NCI-H2171 (cell line): Measurements from ENCODE around the gene FMO4.
"Not testable (repeated sequence)": the region's sequence is repeated elsewhere in the genome, so short reads cannot be mapped to it uniquely, and the experiment has no call there.

Experiments
- DNase-seq: peaks from one replicate; lab custom pipeline; 2025; lab: John Stamatoyannopoulos, UW

Gene FMO4

DNA sequence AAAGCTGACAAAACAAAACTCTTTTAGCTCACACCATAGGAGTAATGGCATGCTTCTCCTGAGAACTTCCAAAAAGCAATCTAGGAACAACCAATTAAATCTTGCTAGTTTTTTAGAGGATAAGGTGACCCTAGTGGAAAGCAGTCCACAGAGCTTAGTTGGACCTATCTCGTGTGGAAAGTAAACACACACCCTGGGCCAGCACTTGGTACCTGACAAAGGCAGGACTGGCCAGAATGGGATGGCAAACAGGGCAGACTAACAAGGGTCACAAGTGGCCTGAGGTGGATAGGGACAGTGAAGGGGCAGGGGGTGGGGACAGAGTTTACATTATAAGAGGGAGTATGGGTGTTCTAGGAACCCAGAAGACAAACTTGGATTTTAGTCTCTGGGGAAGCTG lies 22.0 kb downstream of the FMO4 start:
- DNase-seq = no peak

DNA sequence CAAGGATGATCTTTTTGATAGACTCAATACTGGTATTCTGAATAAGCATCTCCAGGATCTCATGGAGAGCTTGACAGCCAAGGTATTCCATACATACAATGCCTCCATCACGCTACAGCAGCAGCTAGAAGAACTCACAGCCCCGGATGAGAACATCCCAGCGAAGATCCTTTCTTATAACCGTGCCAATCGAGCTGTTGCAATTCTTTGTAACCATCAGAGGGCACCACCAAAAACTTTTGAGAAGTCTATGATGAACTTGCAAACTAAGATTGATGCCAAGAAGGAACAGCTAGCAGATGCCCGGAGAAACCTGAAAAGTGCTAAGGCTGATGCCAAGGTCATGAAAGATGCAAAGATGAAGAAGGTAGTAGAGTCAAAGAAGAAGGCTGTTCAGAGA lies 25.4 kb downstream of the FMO4 start:
- DNase-seq = not testable (repeated sequence)

DNA sequence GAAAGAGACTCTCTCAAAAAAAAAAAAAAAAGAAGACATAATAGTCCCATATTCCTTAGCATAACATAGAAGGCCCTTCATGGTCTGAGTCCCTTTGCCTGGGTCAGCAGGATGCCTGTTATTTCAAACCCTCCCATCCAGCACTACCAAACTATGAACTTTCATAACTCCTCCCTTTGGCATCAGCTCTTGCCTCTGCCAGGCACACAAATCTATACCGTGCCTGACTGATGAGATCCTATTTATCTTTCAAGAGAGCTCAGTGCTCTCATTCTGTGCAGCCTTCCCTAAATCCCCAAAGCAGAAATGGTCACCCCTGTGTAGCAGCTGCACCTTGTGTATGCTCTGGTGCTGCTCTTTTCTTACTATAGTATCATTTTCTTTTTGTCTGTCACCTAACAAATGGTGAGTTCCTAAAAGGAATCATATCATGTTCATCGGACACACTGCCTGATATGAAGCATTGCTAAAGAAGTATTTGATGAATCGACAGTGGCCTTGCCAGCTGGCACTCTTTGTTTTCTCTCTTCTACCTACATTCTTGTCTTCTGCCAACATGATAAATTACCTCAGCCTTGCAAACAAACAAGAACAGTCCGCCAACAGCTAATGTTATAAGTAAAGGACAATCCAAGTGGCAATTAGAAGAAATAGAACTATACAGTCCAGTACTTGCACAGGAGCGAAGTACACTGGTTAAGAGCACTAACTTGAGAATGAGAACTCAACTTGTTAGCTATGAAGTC lies 29.9 kb downstream of the FMO4 start:
- DNase-seq = no peak

DNA sequence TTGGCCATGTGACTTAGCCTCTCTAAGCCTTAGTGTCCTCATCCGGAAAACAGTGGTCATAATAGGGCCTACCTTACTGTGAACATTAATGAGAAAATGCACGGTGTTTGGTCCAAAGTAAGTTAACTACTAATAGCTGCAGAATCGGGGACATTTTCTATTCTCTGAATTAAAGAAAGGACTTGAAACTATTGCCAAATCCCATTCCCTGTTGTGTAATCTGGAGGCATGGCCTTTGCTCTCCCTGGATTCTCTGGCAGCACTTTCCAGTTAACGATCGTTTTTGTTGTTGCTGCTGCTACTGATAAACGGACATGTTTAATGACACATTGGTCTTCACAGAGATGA lies 30.5 kb downstream of the FMO4 start:
- no peak for DNase-seq

- DNase-seq = no peak
Observed at GRCh38 chr1:171345536-171345935, 31.6 kb downstream of the FMO4 start.

- no peak for DNase-seq
Observed at GRCh38 chr1:171346881-171347280, 32.9 kb downstream of the FMO4 start.

DNA sequence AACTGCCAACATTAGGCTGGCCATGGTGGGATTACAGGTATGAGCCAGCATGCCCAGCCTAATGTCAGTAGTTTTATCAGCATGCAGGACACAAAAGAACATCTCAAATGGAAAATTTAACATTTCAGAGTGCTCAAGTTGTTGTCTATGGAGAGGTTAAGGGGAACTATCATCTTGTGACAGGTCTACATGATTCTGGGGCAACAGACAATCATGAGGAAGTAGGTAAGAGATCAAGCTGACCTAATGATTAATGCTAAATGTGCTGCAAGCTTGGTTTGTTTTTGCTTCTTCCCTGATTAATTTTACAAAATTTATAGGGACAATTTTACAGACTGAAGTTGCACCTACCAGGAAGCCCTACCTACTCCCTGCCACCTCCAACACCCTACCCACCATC lies 36.6 kb downstream of the FMO4 start:
- no peak for DNase-seq

DNA sequence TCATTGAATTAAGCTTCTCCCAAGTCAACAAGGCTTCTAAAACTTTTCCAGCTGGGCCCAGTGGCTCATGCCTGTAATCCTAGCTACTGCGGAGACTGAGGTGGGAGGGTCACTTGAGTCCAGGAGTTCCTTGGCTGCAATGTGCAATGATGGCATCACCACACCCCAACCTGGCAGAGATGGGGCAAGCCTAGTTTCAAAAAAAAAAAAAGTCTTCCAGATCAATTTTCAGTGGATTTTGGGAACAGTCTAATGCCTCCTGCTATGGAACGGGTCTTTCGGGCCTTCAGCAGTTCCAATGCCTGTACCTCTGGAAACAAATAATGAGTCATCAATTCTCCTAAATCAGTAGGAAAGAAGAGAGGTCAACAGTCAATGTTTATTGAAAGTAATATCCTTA lies 38.0 kb downstream of the FMO4 start:
- DNase-seq = no peak

GRCh38 chr1:171352554-171352953 lies 38.6 kb downstream of the FMO4 start:
- DNase-seq = no peak

GRCh38 chr1:171355727-171356126 lies 41.7 kb downstream of the FMO4 start:
- no peak for DNase-seq

DNA sequence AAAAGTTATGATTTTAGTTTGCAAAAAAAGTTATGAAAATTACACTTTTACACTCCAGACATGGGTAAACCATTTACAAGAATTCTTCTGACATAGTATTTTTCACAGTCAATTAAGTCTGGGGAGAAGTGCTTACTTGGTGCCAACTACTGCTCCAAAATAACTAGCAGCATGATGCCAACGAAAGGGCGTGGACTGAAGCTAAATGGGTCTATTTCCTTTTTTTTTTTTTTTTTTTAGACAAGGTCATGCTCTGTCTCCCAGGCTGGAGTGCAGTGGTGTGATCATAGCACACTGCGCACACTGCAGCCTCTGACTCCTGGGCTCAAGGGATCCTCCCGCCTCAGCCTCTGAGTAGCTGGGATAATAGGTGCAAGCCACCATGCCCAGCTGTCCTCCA lies 43.2 kb downstream of the FMO4 start:
- DNase-seq = no peak

- not testable (repeated sequence) for DNase-seq
Observed at GRCh38 chr1:171359355-171359648, 45.3 kb downstream of the FMO4 start.

DNA sequence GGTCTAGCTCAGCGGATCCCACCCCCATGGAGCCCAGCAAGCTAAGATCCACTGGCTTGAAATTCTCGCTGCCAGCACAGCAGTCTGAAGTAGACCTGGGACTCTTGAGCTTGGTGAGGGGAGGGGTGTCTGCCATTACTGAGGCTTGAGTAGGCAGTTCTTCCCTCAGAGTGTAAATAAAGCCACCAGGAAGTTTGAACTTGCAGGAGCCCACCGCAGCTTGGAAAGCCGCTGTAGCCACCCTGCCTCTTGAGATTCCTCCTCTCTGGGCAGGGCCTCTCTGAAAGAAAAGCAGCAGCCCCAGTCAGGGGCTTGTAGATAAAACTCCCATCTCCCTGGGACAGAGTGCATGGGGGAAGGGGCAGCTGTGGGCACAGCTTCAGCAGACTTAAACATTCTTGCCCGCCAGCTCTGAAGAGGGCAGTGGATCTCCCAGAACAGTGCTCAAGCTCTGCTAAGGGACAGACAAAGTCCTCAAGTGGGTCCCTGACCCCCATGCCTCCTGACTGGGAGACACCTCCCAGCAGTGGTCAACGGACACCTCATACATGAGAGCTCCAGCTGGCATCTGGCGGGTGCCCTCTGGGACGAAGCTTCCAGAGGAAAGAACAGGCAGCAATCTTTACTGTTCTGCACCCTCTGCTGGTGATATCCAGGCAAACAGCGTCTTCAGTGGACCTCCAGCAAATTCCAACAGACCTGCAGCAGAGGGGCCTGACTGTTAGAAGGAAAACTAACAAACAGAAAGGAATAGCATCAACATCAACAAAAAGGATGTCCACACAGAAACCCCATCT lies 45.9 kb downstream of the FMO4 start:
- DNase-seq = not testable (repeated sequence)

DNA sequence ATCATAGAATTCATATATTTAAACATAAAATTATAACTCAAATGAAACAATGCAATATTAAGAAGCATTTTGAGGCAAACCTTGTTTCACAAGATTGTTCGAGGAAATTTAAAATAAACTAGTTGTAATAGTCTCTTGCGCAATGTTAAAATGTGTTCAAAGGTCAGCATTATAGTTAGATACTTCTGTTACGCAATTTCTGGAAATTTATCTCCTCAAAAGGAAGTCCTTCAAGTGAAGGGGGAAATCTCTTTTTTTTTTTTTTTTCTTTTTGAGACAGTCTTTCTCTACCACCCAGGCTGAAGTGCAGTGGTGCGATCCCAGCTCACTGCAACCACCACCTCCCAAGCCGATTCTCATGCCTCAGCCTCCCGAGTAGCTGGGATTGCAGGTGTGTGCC lies 52.1 kb downstream of the FMO4 start:
- DNase-seq = no peak

- no peak for DNase-seq
Observed at GRCh38 chr1:171366816-171367215, 52.8 kb downstream of the FMO4 start.

DNA sequence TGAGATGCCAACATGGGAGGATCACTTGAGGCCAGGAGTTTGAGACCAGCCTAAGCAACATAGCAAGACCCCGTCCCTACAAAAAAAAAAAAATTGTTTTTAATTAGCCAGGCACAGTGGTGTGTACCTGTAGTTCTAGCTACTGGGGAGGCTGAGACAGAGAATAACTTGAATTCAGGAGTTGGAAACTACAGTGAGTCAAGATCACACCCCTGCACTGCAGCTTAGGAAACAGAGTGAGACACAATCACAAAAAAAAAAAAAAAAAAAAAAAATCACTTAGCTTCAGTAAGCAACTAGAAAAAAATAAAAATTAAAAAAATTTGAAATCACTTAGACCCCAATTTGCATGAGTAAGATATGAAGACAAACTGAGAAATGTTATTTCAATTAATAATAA lies 53.5 kb downstream of the FMO4 start:
- DNase-seq = no peak

DNA sequence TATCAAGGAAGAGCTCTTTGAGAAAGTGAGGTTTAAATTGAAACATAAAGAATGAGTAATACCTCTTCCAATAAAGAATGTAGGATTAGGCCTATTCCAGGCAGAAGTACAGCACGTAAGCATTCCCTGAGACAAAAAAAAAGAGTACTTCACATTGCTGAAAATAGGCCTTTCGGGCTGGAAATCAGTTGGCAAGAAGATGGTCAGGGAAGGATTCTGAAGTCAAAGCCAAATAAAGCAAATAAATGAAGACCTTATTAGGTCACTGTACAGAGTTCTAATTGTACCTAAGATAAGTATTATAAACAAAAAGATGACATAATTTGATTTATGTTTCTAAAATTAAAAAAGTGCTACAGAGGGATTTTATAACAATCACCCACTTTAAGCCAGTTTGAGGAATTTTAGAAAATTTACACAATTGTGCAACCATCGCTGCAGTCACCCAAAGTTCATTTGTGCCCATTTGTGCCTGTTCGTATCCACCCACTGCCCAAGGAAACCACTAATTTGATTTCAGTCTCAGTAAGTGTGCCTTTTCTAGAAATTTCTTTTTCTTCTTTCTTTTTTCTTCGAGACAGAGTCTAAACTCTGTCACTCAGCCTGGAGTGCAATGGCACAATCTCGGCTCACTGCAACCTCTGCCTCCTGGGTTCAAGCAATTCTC lies 58.6 kb downstream of the FMO4 start:
- DNase-seq = no peak

- DNase-seq = not testable (repeated sequence)
Observed at GRCh38 chr1:171373357-171374122, 59.6 kb downstream of the FMO4 start.

GRCh38 chr1:171379846-171380245 lies 65.9 kb downstream of the FMO4 start:
- DNase-seq = no peak

- no peak for DNase-seq
Observed at GRCh38 chr1:171381866-171382210, 67.9 kb downstream of the FMO4 start.

- DNase-seq = no peak
Observed at GRCh38 chr1:171384496-171384895, 70.5 kb downstream of the FMO4 start.

- DNase-seq = no peak
Observed at GRCh38 chr1:171389171-171389570, 75.2 kb downstream of the FMO4 start.

- not testable (repeated sequence) for DNase-seq
Observed at GRCh38 chr1:171390740-171391139, 76.8 kb downstream of the FMO4 start.
